Right lobe of liver (tissue), 4 donors: ENCODE results near the gene CNTNAP5.

Source experiments
- CTCF ChIP-seq, 4 donors: fragments of 200-600 bp in 3 of 4; fragments of 450-650 bp in 1 of 4; IDR thresholded peaks; one replicate each; pipeline versions ENCODE4 v1.5.1 to v1.8.0; 2016 to 2022; ENCODE audit warnings: antibody characterized with exemption in 4 of 4, mild to moderate bottlenecking in 2 of 4
- POLR2A ChIP-seq: fragments of 450-650 bp; IDR thresholded peaks from one replicate; pipeline ENCODE4 v1.6.1; 2017; ENCODE audit warnings: antibody characterized with exemption, mild to moderate bottlenecking
- donor health status: DM: no; HTN: no; CAD: no.
- donor health status: DM: no; HTN: no; CAD: no.
- donor health status: DM: no; HTN: yes; CAD: no.

GRCh38 chr2:124501575-124502152, 476.6 kb downstream of the CNTNAP5 start:
- TF ChIP-seq CTCF (IDR thresholded peaks at IDR 0.05) (no peak), POLR2A (no peak)
